ENCODE data around the gene RASSF4. TPM values are rescaled to one million over a fixed set of nuclear protein-coding genes. Genes with fewer than 3 reads are reported as not detected.

RASSF4 gene
- total and polyA plus RNA-seq, 9 of the 15 experiments (the other 6 are each of a cell fraction or from before 2014, with no cell fraction given) = 0.01 to 0.62 (median 0.11) TPM; not detected in 3

DNA sequence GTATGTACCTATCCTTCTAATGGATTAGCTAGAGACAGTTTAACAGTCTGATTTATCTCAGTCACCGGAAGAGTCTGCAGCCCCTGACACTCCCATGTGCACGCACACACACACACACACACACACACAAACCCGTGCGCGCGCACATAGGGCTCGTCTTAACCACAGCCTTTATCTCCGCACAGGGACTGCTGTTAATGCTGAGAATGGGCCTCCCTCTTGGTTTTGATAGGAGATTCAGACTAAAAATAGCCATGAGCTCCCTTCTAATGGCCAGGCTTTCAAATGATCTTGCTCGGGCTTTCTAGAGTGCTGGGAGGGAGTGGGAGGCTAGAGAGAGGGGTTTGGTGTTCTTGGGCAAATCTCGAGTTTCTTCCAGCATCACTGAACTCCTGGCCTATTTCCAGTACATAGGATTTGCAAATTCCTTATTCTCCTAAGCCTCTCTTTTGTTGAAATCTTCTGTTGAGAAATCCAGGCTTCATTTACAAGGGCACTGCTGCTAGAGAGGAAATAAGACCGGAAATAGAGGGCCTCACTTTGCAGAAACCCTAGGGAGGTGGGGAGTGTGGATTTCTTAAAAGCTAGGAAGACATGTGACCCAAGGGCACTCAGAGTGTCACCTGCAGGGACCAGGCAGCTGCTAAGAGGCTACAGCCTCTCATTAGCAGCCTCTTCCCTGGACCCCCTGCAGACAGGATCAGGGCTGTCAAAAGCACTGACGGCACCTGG lies 46.1 kb upstream of the RASSF4 start (continued):
- TF ChIP-seq, protein P1, sequence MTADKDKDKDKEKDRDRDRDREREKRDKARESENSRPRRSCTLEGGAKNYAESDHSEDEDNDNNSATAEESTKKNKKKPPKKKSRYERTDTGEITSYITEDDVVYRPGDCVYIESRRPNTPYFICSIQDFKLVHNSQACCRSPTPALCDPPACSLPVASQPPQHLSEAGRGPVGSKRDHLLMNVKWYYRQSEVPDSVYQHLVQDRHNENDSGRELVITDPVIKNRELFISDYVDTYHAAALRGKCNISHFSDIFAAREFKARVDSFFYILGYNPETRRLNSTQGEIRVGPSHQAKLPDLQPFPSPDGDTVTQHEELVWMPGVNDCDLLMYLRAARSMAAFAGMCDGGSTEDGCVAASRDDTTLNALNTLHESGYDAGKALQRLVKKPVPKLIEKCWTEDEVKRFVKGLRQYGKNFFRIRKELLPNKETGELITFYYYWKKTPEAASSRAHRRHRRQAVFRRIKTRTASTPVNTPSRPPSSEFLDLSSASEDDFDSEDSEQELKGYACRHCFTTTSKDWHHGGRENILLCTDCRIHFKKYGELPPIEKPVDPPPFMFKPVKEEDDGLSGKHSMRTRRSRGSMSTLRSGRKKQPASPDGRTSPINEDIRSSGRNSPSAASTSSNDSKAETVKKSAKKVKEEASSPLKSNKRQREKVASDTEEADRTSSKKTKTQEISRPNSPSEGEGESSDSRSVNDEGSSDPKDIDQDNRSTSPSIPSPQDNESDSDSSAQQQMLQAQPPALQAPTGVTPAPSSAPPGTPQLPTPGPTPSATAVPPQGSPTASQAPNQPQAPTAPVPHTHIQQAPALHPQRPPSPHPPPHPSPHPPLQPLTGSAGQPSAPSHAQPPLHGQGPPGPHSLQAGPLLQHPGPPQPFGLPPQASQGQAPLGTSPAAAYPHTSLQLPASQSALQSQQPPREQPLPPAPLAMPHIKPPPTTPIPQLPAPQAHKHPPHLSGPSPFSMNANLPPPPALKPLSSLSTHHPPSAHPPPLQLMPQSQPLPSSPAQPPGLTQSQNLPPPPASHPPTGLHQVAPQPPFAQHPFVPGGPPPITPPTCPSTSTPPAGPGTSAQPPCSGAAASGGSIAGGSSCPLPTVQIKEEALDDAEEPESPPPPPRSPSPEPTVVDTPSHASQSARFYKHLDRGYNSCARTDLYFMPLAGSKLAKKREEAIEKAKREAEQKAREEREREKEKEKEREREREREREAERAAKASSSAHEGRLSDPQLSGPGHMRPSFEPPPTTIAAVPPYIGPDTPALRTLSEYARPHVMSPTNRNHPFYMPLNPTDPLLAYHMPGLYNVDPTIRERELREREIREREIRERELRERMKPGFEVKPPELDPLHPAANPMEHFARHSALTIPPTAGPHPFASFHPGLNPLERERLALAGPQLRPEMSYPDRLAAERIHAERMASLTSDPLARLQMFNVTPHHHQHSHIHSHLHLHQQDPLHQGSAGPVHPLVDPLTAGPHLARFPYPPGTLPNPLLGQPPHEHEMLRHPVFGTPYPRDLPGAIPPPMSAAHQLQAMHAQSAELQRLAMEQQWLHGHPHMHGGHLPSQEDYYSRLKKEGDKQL (CRISPR knock-in tag; IDR thresholded peaks at IDR 0.05; ENCODE audit: borderline replicate concordance) = no peak
- TF ChIP-seq SP1 (CRISPR knock-in tag; IDR thresholded peaks at IDR 0.05) (peak; percentile 62; the same call in 1 of the 2 replicates), ZNF224 (CRISPR knock-in tag; IDR thresholded peaks at IDR 0.05) (no peak), FOSL1 (tag; conservative IDR thresholded peaks at IDR 0.05) (peak; percentile 45; the same call in 1 of the 2 replicates), TRIM24 (IDR thresholded peaks at IDR 0.05) (peak; percentile 84 to 89), ATF1 (CRISPR knock-in tag; IDR thresholded peaks at IDR 0.05) (no peak), ATF1 (tag; IDR thresholded peaks at IDR 0.05) (peak; percentile 68), MBD2 (IDR thresholded peaks at IDR 0.05; ENCODE audit: borderline replicate concordance, low read depth) (peak; percentile 51; the same call in 1 of the 2 replicates), ETV5 (CRISPR knock-in tag; IDR thresholded peaks at IDR 0.05; ENCODE audit: low read depth) (peak; percentile 91), SRSF3 (IDR thresholded peaks at IDR 0.05; ENCODE audit: insufficient read depth, low read length) (no peak), MEIS2 (IDR thresholded peaks at IDR 0.05; ENCODE audit: partially characterized antibody) (peak; percentile 87), SMAD4 (CRISPR knock-in tag; conservative IDR thresholded peaks at IDR 0.05) (peak; percentile 97)
- TF ChIP-seq, protein P2, sequence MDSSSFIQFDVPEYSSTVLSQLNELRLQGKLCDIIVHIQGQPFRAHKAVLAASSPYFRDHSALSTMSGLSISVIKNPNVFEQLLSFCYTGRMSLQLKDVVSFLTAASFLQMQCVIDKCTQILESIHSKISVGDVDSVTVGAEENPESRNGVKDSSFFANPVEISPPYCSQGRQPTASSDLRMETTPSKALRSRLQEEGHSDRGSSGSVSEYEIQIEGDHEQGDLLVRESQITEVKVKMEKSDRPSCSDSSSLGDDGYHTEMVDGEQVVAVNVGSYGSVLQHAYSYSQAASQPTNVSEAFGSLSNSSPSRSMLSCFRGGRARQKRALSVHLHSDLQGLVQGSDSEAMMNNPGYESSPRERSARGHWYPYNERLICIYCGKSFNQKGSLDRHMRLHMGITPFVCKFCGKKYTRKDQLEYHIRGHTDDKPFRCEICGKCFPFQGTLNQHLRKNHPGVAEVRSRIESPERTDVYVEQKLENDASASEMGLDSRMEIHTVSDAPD (CRISPR knock-in tag; IDR thresholded peaks at IDR 0.05) = no peak
- TF ChIP-seq, protein P3, sequence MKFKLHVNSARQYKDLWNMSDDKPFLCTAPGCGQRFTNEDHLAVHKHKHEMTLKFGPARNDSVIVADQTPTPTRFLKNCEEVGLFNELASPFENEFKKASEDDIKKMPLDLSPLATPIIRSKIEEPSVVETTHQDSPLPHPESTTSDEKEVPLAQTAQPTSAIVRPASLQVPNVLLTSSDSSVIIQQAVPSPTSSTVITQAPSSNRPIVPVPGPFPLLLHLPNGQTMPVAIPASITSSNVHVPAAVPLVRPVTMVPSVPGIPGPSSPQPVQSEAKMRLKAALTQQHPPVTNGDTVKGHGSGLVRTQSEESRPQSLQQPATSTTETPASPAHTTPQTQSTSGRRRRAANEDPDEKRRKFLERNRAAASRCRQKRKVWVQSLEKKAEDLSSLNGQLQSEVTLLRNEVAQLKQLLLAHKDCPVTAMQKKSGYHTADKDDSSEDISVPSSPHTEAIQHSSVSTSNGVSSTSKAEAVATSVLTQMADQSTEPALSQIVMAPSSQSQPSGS (CRISPR knock-in tag; IDR thresholded peaks at IDR 0.05) = no peak
- TF ChIP-seq, protein P4, sequence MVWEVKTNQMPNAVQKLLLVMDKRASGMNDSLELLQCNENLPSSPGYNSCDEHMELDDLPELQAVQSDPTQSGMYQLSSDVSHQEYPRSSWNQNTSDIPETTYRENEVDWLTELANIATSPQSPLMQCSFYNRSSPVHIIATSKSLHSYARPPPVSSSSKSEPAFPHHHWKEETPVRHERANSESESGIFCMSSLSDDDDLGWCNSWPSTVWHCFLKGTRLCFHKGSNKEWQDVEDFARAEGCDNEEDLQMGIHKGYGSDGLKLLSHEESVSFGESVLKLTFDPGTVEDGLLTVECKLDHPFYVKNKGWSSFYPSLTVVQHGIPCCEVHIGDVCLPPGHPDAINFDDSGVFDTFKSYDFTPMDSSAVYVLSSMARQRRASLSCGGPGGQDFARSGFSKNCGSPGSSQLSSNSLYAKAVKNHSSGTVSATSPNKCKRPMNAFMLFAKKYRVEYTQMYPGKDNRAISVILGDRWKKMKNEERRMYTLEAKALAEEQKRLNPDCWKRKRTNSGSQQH (CRISPR knock-in tag; IDR thresholded peaks at IDR 0.05) = peak; percentile 95
